Retinal pigment epithelial cell (primary cell): Measurements from ENCODE around the gene ARHGEF26.

Source experiments
- DNase-seq: peaks from one replicate; pipeline ENCODE4 v3.0.0-alpha.2; 2010; ENCODE audit warnings: low read depth
- H3K4me3 ChIP-seq: 2 replicates; pipeline ENCODE4 v1.5.1; 2011; ENCODE audit warnings: mild to moderate bottlenecking, low read length, control low read depth, moderate library complexity
- TF ChIP-seq, protein P1 (sequence below): conservative IDR thresholded peaks from 2 replicates; pipeline ENCODE4 v1.5.1; 2011; ENCODE audit warnings: low read depth, low read length, control low read depth, inconsistent platforms

ARHGEF26 gene

DNA sequence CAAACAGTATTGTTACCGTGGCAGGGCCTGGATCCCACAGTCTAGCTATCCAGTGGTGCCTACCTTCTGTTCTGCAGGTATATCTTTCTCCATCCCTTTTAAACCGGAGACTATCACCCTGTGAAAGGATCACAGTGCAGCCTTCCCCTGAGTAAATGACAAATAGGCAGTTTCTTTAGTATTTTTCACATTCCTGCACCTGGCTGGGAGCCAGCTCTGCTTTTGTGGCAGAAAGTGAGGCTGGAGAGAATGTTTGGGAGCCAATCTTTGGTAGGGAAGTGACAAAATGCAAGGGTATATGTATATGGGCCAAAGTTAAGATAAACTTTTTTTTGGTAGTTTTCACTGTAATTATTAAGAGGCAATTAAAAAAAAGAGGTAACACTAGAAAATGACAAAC is 54.8 kb downstream of the ARHGEF26 start:
- no peak for DNase-seq
- H3K4me3 ChIP-seq: no peak overlapping the region
- TF ChIP-seq, protein P1, sequence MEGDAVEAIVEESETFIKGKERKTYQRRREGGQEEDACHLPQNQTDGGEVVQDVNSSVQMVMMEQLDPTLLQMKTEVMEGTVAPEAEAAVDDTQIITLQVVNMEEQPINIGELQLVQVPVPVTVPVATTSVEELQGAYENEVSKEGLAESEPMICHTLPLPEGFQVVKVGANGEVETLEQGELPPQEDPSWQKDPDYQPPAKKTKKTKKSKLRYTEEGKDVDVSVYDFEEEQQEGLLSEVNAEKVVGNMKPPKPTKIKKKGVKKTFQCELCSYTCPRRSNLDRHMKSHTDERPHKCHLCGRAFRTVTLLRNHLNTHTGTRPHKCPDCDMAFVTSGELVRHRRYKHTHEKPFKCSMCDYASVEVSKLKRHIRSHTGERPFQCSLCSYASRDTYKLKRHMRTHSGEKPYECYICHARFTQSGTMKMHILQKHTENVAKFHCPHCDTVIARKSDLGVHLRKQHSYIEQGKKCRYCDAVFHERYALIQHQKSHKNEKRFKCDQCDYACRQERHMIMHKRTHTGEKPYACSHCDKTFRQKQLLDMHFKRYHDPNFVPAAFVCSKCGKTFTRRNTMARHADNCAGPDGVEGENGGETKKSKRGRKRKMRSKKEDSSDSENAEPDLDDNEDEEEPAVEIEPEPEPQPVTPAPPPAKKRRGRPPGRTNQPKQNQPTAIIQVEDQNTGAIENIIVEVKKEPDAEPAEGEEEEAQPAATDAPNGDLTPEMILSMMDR: no peak

- no peak overlapping the region for H3K4me3 ChIP-seq
- TF ChIP-seq, protein P1: no peak
- no peak for DNase-seq
Observed at GRCh38 chr3:154177406-154177805, 56.2 kb downstream of the ARHGEF26 start.

- TF ChIP-seq, protein P1: no peak
- DNase-seq: no peak
- no peak overlapping the region for H3K4me3 ChIP-seq
Observed at GRCh38 chr3:154178172-154178571, 57.0 kb downstream of the ARHGEF26 start.

DNA sequence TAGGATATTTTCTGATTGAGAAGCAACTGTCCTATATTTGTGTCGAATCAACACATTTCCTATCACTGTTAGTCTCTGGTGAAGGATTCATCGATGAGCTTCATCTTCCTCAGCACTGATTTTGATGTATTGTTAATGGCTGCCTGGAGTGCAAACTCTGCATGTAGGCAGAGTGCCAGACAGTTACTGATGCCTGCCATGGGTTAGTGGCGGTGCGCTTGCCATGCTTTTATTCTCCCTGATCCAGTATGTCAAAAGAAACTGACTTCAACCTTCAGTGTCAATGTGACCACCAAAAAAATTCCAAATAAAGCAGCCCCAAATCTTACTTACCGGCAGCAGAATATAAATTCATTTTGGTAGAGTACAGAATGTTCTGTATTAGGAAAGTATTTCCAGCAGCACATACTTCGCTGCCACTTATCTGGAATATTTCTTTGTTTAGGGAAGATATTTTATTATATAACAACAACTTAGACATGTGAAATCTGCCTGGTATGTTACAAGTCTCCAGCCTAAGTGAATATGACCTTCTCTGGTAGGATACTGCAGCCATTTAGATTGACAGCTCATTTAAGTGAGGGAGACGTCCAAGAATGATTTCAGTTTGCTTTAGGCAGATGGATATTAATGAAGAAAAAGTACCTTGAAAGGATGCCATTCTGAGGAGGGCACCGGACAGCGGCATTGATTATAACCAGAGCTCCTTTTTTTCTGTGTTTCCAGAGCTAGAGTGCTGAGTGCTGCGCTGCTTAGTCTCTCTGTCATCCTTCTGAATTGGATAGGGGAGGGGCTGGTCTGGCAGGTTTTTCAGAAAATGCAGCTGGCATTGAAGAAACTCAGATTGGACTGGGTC is 59.9 kb downstream of the ARHGEF26 start:
- no peak overlapping the region for H3K4me3 ChIP-seq
- DNase-seq: no peak
- TF ChIP-seq, protein P1: no peak

GRCh38 chr3:154182322-154182922 is 61.2 kb downstream of the ARHGEF26 start:
- no peak for DNase-seq
- no peak overlapping the region for H3K4me3 ChIP-seq
- TF ChIP-seq, protein P1: no peak

DNA sequence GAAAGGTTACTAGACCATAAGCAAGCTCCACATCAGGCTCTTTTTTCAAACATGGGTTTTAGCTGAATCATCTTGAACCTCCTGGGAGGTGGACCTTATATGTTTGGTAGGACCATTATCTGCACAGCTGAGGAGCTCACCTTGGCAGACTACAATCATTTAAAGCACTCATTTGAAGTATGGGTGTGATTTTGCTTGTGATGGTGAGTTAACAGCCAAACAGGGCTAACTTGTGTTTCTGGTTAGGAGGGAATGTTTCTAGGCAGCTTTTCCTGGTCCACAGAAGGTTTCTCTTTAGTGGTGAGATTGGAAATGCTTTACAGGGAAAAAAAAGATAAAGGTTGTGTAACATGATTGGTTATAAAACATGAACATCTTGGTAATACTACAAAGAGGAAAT is 61.8 kb downstream of the ARHGEF26 start:
- TF ChIP-seq, protein P1: no peak
- DNase-seq: no peak
- no peak overlapping the region for H3K4me3 ChIP-seq

GRCh38 chr3:154184582-154184981 is 63.4 kb downstream of the ARHGEF26 start:
- DNase-seq: no peak
- H3K4me3 ChIP-seq: no peak overlapping the region
- TF ChIP-seq, protein P1: no peak
